ENCODE measurements around the gene IL18RAP. TPM values are rescaled to one million over a fixed set of nuclear protein-coding genes. Genes with fewer than 3 reads are reported as not detected.

The IL18RAP gene
- total and polyA plus RNA-seq, 2 donors (not counting 3 experiments of a cell fraction or from before 2014, with no cell fraction given), result 0.03 TPM; not detected in 1

DNA sequence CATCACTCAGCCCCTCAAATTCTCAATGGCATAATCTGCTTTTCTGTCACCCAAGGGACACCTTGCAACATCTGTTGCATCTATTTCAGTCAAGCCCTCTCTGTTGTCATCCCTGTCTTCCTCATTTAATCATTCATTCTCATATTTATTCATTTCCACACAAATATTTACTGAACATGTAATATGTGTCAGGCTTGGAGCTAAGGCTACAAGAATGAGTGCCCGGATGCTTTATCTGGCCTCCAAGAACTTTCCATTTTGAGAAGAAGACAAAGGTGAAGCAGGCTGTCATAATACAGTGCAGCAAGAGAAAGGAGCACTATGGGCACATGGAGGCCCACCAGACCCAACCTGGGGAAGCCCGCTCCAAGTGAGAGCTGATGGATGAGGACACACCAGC is 15.6 kb downstream of the IL18RAP start:
- dilution Hi-C loops (cut with MboI; ENCODE audit: extremely low pct_ligation_motif_present, low sequenced_read_pairs) (no loop called here), intact Hi-C loops (cut with micrococcal nuclease) (no loop called here)
- FAIRE-seq, result no peak
- no peak overlapping the region for H3K27ac ChIP-seq (ENCODE audit: insufficient read depth, low read depth, low read length)
- no peak for DNase-seq (ENCODE audit: low read depth, low spot score)
- H3K9me3 ChIP-seq (replicated peaks; ENCODE audit: control insufficient read depth, insufficient read depth, low read length), result no peaks in the 10 kb centered on the region
- no peak overlapping the region for H2AFZ ChIP-seq (ENCODE audit: low read depth, low read length)
- H3K4me3 ChIP-seq (replicated peaks in 1 of 3; ENCODE audit: insufficient read depth in 1 of 3, low read depth in 1 of 3, low read length in 3 of 3), result no peak overlapping the region
- H3K4me2 ChIP-seq (ENCODE audit: insufficient read depth, low read length), result no peak overlapping the region
- no peaks in the 10 kb centered on the region for H3K36me3 ChIP-seq (ENCODE audit: control insufficient read depth in 2 of 2, extremely low read depth in 1 of 2, insufficient read depth in 2 of 2, low read length in 2 of 2)
- H4K20me1 ChIP-seq (replicated peaks; ENCODE audit: control insufficient read depth, extremely low read depth, insufficient read depth, low read length), result no peaks in the 10 kb centered on the region
- no TSS peak for BruUV-seq (replicated peaks)
- H3K27me3 ChIP-seq (ENCODE audit: control insufficient read depth in 2 of 2, insufficient read depth in 2 of 2, low read length in 2 of 2), result no peaks in the 10 kb centered on the region
- H3K9me1 ChIP-seq (replicated peaks; ENCODE audit: control insufficient read depth, extremely low read depth, insufficient read depth, low read length), result no peaks in the 10 kb centered on the region
- no peak overlapping the region for H3K9ac ChIP-seq (replicated peaks; ENCODE audit: extremely low read depth, insufficient read depth, low read length)
- ChIA-PET POLR2A (no interaction called here), CTCF (interaction anchor here (1.5 to 2.7 kb wide), 2 partner anchors 198 to 418 kb away, joined by 7 read pairs; no protein-coding TSS in a partner anchor)
- H3K4me1 ChIP-seq (ENCODE audit: control insufficient read depth, extremely low read depth, insufficient read depth, low read length), result peaks cover 7% of the 10 kb centered on the region
- TF ChIP-seq MYC (IDR thresholded peaks at IDR 0.05; ENCODE audit: low read depth, low read length) (no peak), GATA2 (IDR thresholded peaks at IDR 0.05; ENCODE audit: insufficient read depth, insufficient read length, low read depth, low read length) (no peak), EZH2 (IDR thresholded peaks at IDR 0.05; ENCODE audit: borderline replicate concordance, low read depth, low read length, severe bottlenecking) (no peak), POLR2A (IDR thresholded peaks at IDR 0.05; ENCODE audit: low read depth, low read length) (no peak), POLR2AphosphoS5 (IDR thresholded peaks at IDR 0.05; ENCODE audit: insufficient read depth, low read depth, low read length) (no peak), FOS (IDR thresholded peaks at IDR 0.05; ENCODE audit: borderline replicate concordance, insufficient read depth, low read length) (no peak), JUN (IDR thresholded peaks at IDR 0.05; ENCODE audit: borderline replicate concordance, insufficient read depth, insufficient read length, low read depth) (no peak)
- TF ChIP-seq, protein P1, sequence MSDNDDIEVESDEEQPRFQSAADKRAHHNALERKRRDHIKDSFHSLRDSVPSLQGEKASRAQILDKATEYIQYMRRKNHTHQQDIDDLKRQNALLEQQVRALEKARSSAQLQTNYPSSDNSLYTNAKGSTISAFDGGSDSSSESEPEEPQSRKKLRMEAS (IDR thresholded peaks at IDR 0.05; ENCODE audit: insufficient read depth, insufficient read length), result no peak
- TF ChIP-seq, protein P2, sequence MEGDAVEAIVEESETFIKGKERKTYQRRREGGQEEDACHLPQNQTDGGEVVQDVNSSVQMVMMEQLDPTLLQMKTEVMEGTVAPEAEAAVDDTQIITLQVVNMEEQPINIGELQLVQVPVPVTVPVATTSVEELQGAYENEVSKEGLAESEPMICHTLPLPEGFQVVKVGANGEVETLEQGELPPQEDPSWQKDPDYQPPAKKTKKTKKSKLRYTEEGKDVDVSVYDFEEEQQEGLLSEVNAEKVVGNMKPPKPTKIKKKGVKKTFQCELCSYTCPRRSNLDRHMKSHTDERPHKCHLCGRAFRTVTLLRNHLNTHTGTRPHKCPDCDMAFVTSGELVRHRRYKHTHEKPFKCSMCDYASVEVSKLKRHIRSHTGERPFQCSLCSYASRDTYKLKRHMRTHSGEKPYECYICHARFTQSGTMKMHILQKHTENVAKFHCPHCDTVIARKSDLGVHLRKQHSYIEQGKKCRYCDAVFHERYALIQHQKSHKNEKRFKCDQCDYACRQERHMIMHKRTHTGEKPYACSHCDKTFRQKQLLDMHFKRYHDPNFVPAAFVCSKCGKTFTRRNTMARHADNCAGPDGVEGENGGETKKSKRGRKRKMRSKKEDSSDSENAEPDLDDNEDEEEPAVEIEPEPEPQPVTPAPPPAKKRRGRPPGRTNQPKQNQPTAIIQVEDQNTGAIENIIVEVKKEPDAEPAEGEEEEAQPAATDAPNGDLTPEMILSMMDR (IDR thresholded peaks at IDR 0.05; ENCODE audit: extremely low read depth in 1 of 2, insufficient read depth in 1 of 2, low read depth in 1 of 2, low read length in 2 of 2), result no peak
- H3K79me2 ChIP-seq (ENCODE audit: control insufficient read depth, insufficient read depth, low read length), result no peaks in the 10 kb centered on the region

Data from endothelial cell of umbilical vein (primary cell).